Activated CD8-positive, alpha-beta T cell treated with anti-CD3 and anti-CD28 coated beads for 36 hours (primary cell): ENCODE measurements around the gene GPR68. TPM values are rescaled to one million over a fixed set of nuclear protein-coding genes. Genes with fewer than 3 reads are reported as not detected.
"Not testable (repeated sequence)": the region's sequence is repeated elsewhere in the genome, so short reads cannot be mapped to it uniquely, and the experiment has no call there.

Source experiments
- ATAC-seq: fragments of 200-7000 bp; cut with Tn5 transposase; one replicate; pipeline ENCODE4 v1.10.0; 2021; ENCODE audit warnings: mild to moderate bottlenecking, moderate library complexity
- CTCF ChIA-PET: fragments of 350-600 bp; sonication (Branson Sonifier 250); formaldehyde crosslinking; loops from one replicate; lab custom pipeline; 2021; ENCODE audit warnings: antibody characterized with exemption; lab: Charles Lee
- POLR2A ChIA-PET: fragments of 350-600 bp; sonication (Branson Sonifier 250); formaldehyde crosslinking; loops from one replicate; lab custom pipeline; 2021; ENCODE audit warnings: antibody characterized with exemption; lab: Charles Lee
- DNase-seq: peaks from one replicate; pipeline ENCODE4 v3.0.0-alpha.2; 2020
- H3K27ac Mint-ChIP-seq: one replicate; pipeline ENCODE4 v1.8.0; 2021; ENCODE audit warnings: mild to moderate bottlenecking, mixed read lengths
- H3K27me3 Mint-ChIP-seq: one replicate; pipeline ENCODE4 v1.8.0; 2021; ENCODE audit warnings: mixed read lengths
- H3K36me3 Mint-ChIP-seq: one replicate; pipeline ENCODE4 v1.8.0; 2021; ENCODE audit warnings: low read depth, mixed read lengths
- H3K4me1 Mint-ChIP-seq: one replicate; pipeline ENCODE4 v1.8.0; 2021; ENCODE audit warnings: low read depth, mixed read lengths
- H3K4me3 Mint-ChIP-seq: one replicate; pipeline ENCODE4 v1.8.0; 2021; ENCODE audit warnings: mild to moderate bottlenecking, moderate library complexity, mixed read lengths
- H3K9me3 Mint-ChIP-seq: one replicate; pipeline ENCODE4 v1.8.0; 2021; ENCODE audit warnings: mixed read lengths
- CTCF ChIP-seq: fragments of 200-600 bp; IDR thresholded peaks from one replicate; pipeline ENCODE4 v1.8.0; 2022; ENCODE audit warnings: antibody characterized with exemption, mild to moderate bottlenecking
- intact Hi-C: fragments of 100-400 bp; cut with micrococcal nuclease; formaldehyde crosslinking; loops from one replicate; pipeline ENCODE4 v1.10.0; 2022
- total RNA-seq, 2 experiments: library from RNA; stranded (reverse); gene quantifications; one replicate each; pipeline ENCODE4 v1.2.3, GENCODE V29; 2021

The GPR68 gene
- total RNA-seq, 2 experiments from 2014 or later: 11.9 to 14.0 TPM

- no peak for TF ChIP-seq CTCF
- Mint-ChIP-seq H3K4me1 (no peaks in the 10 kb centered on the region), H3K9me3 (no peaks in the 10 kb centered on the region), H3K36me3 (peaks cover 48% of the 10 kb centered on the region), H3K27ac (no peak overlapping the region), H3K27me3 (no peaks in the 10 kb centered on the region), H3K4me3 (no peak overlapping the region)
- intact Hi-C loops: no loop called here
- no peak for DNase-seq
- CTCF ChIA-PET: interaction anchor here (0.6 to 2.1 kb wide), 4 partner anchors 8 to 23 kb away, joined by 3 to 12 read pairs (median 5); no protein-coding TSS in a partner anchor
- ATAC-seq: no peak
- POLR2A ChIA-PET: no interaction called here
Observed at GRCh38 chr14:91186515-91187066, 57.9 kb downstream of the GPR68 start.

- Mint-ChIP-seq H3K9me3 (no peaks in the 10 kb centered on the region), H3K4me1 (no peaks in the 10 kb centered on the region), H3K27me3 (no peaks in the 10 kb centered on the region), H3K4me3 (no peak overlapping the region), H3K27ac (no peak overlapping the region), H3K36me3 (peaks cover 47% of the 10 kb centered on the region)
- POLR2A ChIA-PET: no interaction called here
- CTCF ChIA-PET: interaction anchor here (0.6 to 2.1 kb wide), 5 partner anchors 9 to 101 kb away, joined by 3 to 12 read pairs (median 5); no protein-coding TSS in a partner anchor
- ATAC-seq: no peak
- intact Hi-C loops: no loop called here
- no peak for DNase-seq
- TF ChIP-seq CTCF: no peak
Observed at GRCh38 chr14:91185721-91186120, 58.8 kb downstream of the GPR68 start.

- CTCF ChIA-PET: interaction anchor here (0.9 to 2.2 kb wide), 2 partner anchors 9 to 11 kb away, joined by 3 to 7 read pairs; no protein-coding TSS in a partner anchor
- no peak overlapping the region for H3K27ac Mint-ChIP-seq
- no peaks in the 10 kb centered on the region for H3K9me3 Mint-ChIP-seq
- ATAC-seq: no peak
- no peak for TF ChIP-seq CTCF
- H3K4me3 Mint-ChIP-seq: no peak overlapping the region
- no peak for DNase-seq
- H3K36me3 Mint-ChIP-seq: peaks cover 41% of the 10 kb centered on the region
- H3K4me1 Mint-ChIP-seq: no peaks in the 10 kb centered on the region
- no peaks in the 10 kb centered on the region for H3K27me3 Mint-ChIP-seq
- intact Hi-C loops: no loop called here
- POLR2A ChIA-PET: interaction anchor here (0.5 kb wide), 1 partner anchor 75 kb away, joined by 3 read pairs; no protein-coding TSS in a partner anchor
Observed at GRCh38 chr14:91184559-91184958, 59.9 kb downstream of the GPR68 start.

- H3K4me3 Mint-ChIP-seq, H3K4me1 Mint-ChIP-seq, DNase-seq, ATAC-seq, H3K27ac Mint-ChIP-seq, H3K9me3 Mint-ChIP-seq, intact Hi-C loops, H3K27me3 Mint-ChIP-seq: not testable (repeated sequence)
- POLR2A ChIA-PET: interaction anchor here (0.6 kb wide), 1 partner anchor 99 kb away, joined by 3 read pairs; no protein-coding TSS in a partner anchor
- CTCF ChIA-PET: interaction anchor here (2.2 kb wide), 1 partner anchor 9 kb away, joined by 7 read pairs; no protein-coding TSS in a partner anchor
- peaks cover 30% of the 10 kb centered on the region for H3K36me3 Mint-ChIP-seq
Observed at GRCh38 chr14:91182753-91183152, 61.8 kb downstream of the GPR68 start.

Other genes starting within 250 kb of the GPR68 start
- 10 to 100 TPM; 12.8 to 12.9 TPM for gene RPS6KA5, start 184.1 kb downstream of the GPR68 start, total RNA-seq
- gene DGLUCY, start 130.6 kb downstream of the GPR68 start, total RNA-seq: 10 to 100 TPM; 52.3 to 59.3 TPM
- gene CCDC88C, start 173.1 kb upstream of the GPR68 start, total RNA-seq: 10 to 100 TPM; 83.6 to 87.8 TPM